22Rv1 (cell line): Measurements from ENCODE around the gene MYOCOS.
"Not testable (repeated sequence)": the region's sequence is repeated elsewhere in the genome, so short reads cannot be mapped to it uniquely, and the experiment has no call there.

Experiments
- CTCF ChIP-seq: fragments of 450-650 bp; IDR thresholded peaks from 2 replicates; pipeline ENCODE4 v1.5.1; 2017; ENCODE audit warnings: mild to moderate bottlenecking
- ZFX ChIP-seq: fragments of 450-650 bp; IDR thresholded peaks from 2 replicates; pipeline ENCODE4 v1.6.1; 2017; ENCODE audit warnings: antibody characterized with exemption, borderline replicate concordance

GRCh38 chr1:171603042-171603441, 19.0 kb upstream of the MYOCOS start:
- not testable (repeated sequence) for TF ChIP-seq CTCF, ZFX
